Thoracic aorta (tissue), 2 donors: Measurements from ENCODE around the gene UGGT2. TPM values are rescaled to one million over a fixed set of nuclear protein-coding genes. Genes with fewer than 3 reads are reported as not detected.

Experiments used
- ATAC-seq: fragments of 150-250 bp; one replicate; pipeline ENCODE4 v1.8.0; 2017; ENCODE audit warnings: low read depth; ENCODE audit not compliant: insufficient number of reproducible peaks, low FRiP score
- DNase-seq: peaks from one replicate; pipeline ENCODE4 v3.0.0-alpha.2; 2020; ENCODE audit warnings: low spot score
- H3K27ac ChIP-seq, 2 donors: fragments of 200-600 bp; sonication (generic); 1 replicate in 1 of 2; 2 replicates in 1 of 2; pipeline ENCODE4 v1.5.1; 2016; ENCODE audit warnings: mild to moderate bottlenecking in 2 of 2, moderate library complexity in 2 of 2
- H3K27me3 ChIP-seq: fragments of 200-600 bp; sonication (generic); replicated peaks from 2 replicates; pipeline ENCODE4 v1.6.0; 2016; ENCODE audit warnings: mild to moderate bottlenecking; ENCODE audit not compliant: insufficient read depth
- H3K36me3 ChIP-seq: fragments of 200-600 bp; sonication (generic); one replicate; pipeline ENCODE4 v1.5.1; 2016
- H3K4me1 ChIP-seq, 2 donors: fragments of 200-600 bp; sonication (generic); 1 replicate in 1 of 2; 2 replicates in 1 of 2; pipeline versions ENCODE4 v1.5.1 to v1.6.0; 2016; ENCODE audit warnings: low read depth in 2 of 2, mild to moderate bottlenecking in 1 of 2; ENCODE audit not compliant: control insufficient read depth in 1 of 2
- H3K4me3 ChIP-seq: fragments of 200-600 bp; sonication (generic); 2 replicates; pipeline ENCODE4 v1.5.1; 2016; ENCODE audit warnings: mild to moderate bottlenecking
- H3K9me3 ChIP-seq: fragments of 200-600 bp; sonication (generic); 2 replicates; pipeline ENCODE4 v1.5.1; 2016
- CTCF ChIP-seq: fragments of 200-600 bp; sonication (generic); IDR thresholded peaks from one replicate; pipeline ENCODE4 v1.5.1; 2019; ENCODE audit warnings: antibody characterized with exemption
- total RNA-seq, 2 donors: library from RNA; depleted of rRNA; stranded (reverse); fragments of >200 nt; gene quantifications; one replicate each; pipeline versions ENCODE4 v1.1.0 to v1.2.3, GENCODE V29; 2016

Gene UGGT2
- total RNA-seq, 2 donors from 2014 or later = 80.8 to 116 TPM

GRCh38 chr13:95822303-95822702 is 230.9 kb downstream of the UGGT2 start:
- no peak for ATAC-seq
- no peak for TF ChIP-seq CTCF
- Histone ChIP-seq H3K36me3 (peaks cover 7% of the 10 kb centered on the region), H3K27me3 (no peaks in the 10 kb centered on the region), H3K4me3 (no peak overlapping the region), H3K27ac (no peak overlapping the region), H3K4me1 (no peaks in the 10 kb centered on the region), H3K9me3 (no peaks in the 10 kb centered on the region)
- DNase-seq = no peak

- Histone ChIP-seq H3K27me3 (no peaks in the 10 kb centered on the region), H3K9me3 (peaks cover 14% of the 10 kb centered on the region), H3K4me3 (no peak overlapping the region), H3K4me1 (no peaks in the 10 kb centered on the region), H3K36me3 (peaks cover 5% of the 10 kb centered on the region), H3K27ac (no peak overlapping the region)
- DNase-seq (no peak), ATAC-seq (no peak)
- no peak for TF ChIP-seq CTCF
Measured at GRCh38 chr13:95814495-95814894, 238.7 kb downstream of the UGGT2 start.

GRCh38 chr13:95813139-95813538 is 240.1 kb downstream of the UGGT2 start:
- no peak for TF ChIP-seq CTCF
- ATAC-seq (no peak), DNase-seq (no peak)
- no peaks in the 10 kb centered on the region for H3K27me3 ChIP-seq
- H3K27ac ChIP-seq = no peak overlapping the region
- H3K36me3 ChIP-seq = peaks cover 5% of the 10 kb centered on the region
- H3K4me1 ChIP-seq = no peaks in the 10 kb centered on the region
- H3K9me3 ChIP-seq = peaks cover 14% of the 10 kb centered on the region
- no peak overlapping the region for H3K4me3 ChIP-seq

- no peak for TF ChIP-seq CTCF
- Histone ChIP-seq H3K27me3 (no peaks in the 10 kb centered on the region), H3K4me1 (no peaks in the 10 kb centered on the region), H3K36me3 (no peaks in the 10 kb centered on the region), H3K27ac (no peak overlapping the region), H3K4me3 (no peak overlapping the region), H3K9me3 (peaks cover 23% of the 10 kb centered on the region)
- ATAC-seq = no peak
- no peak for DNase-seq
Measured at GRCh38 chr13:95809429-95809828, 243.8 kb downstream of the UGGT2 start.

- no peak for TF ChIP-seq CTCF
- ATAC-seq (no peak), DNase-seq (no peak)
- H3K9me3 ChIP-seq = peaks cover 14% of the 10 kb centered on the region
- H3K36me3 ChIP-seq = no peaks in the 10 kb centered on the region
- no peak overlapping the region for H3K4me3 ChIP-seq
- no peaks in the 10 kb centered on the region for H3K4me1 ChIP-seq
- no peak overlapping the region for H3K27ac ChIP-seq
- no peaks in the 10 kb centered on the region for H3K27me3 ChIP-seq
Measured at GRCh38 chr13:95805921-95806320, 247.3 kb downstream of the UGGT2 start.
